Bronchial epithelial cell (primary cell): ENCODE data around the gene EFEMP2. TPM values are rescaled to one million over a fixed set of nuclear protein-coding genes. Genes with fewer than 3 reads are reported as not detected.
"Not testable (repeated sequence)": the region's sequence is repeated elsewhere in the genome, so short reads cannot be mapped to it uniquely, and the experiment has no call there.

Experiments
- DNase-seq: peaks from one replicate; pipeline ENCODE4 v3.0.0-alpha.2; 2010; ENCODE audit warnings: low read depth
- FAIRE-seq: peaks from 2 replicates; lab custom pipeline; 2011; peaks lifted over from hg19 to GRCh38; lab: Jason Lieb, UNC
- H3K27me3 ChIP-seq: 2 replicates; pipeline ENCODE4 v1.5.1; 2011; ENCODE audit warnings: low read length; ENCODE audit not compliant: control insufficient read depth, insufficient read depth
- H3K36me3 ChIP-seq: 2 replicates; pipeline ENCODE4 v1.5.1; 2011; ENCODE audit warnings: low read length; ENCODE audit not compliant: control insufficient read depth, insufficient read depth
- H3K4me3 ChIP-seq: 2 replicates; pipeline ENCODE4 v1.5.1; 2011; ENCODE audit warnings: mild to moderate bottlenecking, low read depth, low read length, control low read depth
- total RNA-seq: library from RNA; depleted of rRNA; stranded (reverse); fragments of >200 nt; gene quantifications from 2 replicates; pipeline ENCODE4 v1.2.1, GENCODE V29; 2014
- TF ChIP-seq, protein P1 (sequence below): IDR thresholded peaks from 2 replicates; pipeline ENCODE4 v1.5.1; 2011; ENCODE audit warnings: mild to moderate bottlenecking, moderate library complexity, low read length, control low read depth, inconsistent platforms; ENCODE audit not compliant: insufficient read depth, severe bottlenecking

The EFEMP2 gene
- total RNA-seq, 1 donor from 2014 or later = 2.9 TPM

DNA sequence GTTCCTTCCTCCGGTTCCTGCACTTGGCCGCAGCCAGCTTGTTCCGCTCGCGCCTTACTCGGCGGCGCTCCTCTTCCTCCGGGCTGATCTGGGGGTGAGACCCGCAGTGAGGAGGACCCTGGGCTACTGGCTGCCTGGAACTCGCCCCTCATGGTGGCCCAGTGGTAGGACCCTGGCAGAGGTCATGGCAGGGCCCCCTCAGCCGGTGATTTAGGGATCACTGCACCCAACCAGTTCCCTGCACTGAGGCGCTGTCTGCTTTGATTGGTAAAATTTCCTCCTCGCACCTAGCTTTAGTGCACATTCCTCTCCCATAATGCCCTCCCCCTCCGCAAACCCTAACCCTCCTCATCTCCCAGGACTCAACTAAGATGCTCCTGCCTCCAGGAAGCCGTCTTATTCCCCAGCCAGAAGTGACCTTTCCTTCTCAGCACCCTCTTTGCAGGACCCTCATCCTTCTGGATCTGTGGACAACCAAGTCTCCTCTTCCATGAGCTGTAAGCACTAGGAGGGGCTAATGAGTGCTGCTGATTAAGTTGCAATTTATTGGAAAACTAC is 21.5 kb upstream of the EFEMP2 start:
- no peak for FAIRE-seq
- Histone ChIP-seq H3K27me3 (no peaks in the 10 kb centered on the region), H3K4me3 (no peak overlapping the region), H3K36me3 (peaks cover 15% of the 10 kb centered on the region)
- no peak for DNase-seq
- TF ChIP-seq, protein P1, sequence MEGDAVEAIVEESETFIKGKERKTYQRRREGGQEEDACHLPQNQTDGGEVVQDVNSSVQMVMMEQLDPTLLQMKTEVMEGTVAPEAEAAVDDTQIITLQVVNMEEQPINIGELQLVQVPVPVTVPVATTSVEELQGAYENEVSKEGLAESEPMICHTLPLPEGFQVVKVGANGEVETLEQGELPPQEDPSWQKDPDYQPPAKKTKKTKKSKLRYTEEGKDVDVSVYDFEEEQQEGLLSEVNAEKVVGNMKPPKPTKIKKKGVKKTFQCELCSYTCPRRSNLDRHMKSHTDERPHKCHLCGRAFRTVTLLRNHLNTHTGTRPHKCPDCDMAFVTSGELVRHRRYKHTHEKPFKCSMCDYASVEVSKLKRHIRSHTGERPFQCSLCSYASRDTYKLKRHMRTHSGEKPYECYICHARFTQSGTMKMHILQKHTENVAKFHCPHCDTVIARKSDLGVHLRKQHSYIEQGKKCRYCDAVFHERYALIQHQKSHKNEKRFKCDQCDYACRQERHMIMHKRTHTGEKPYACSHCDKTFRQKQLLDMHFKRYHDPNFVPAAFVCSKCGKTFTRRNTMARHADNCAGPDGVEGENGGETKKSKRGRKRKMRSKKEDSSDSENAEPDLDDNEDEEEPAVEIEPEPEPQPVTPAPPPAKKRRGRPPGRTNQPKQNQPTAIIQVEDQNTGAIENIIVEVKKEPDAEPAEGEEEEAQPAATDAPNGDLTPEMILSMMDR = no peak

DNA sequence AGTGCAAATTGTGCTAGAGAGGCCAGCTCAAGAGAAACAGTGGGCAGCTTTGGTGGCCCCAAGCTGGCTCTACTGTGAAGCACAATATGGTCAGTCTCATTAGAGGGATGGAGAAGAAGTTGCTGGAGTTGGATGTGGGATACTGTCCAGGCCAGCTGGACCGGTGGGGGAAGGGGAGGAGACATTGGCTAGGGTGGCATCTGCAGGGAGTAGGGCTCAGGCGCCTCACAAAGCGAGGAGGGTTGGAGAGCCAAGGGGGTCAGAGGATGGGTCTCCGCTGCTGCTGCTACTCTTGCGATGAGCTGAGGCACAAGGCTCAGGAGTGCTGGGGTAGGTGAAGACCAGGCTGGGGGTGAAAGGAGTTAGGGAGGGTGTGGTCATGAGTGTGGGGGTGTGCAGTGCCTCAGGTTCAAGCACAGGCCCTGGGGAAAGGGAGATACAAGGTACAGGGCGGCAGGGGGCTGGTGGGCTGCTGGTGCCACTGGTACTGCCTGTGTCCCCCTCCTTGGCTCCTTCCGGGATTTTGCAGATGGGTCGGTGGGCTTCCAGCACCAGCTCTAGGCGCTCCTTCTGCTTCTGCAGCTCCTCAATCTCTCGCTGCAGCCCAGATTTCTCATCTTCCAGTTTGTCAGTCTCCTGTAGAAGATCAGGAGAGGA is 20.2 kb upstream of the EFEMP2 start:
- H3K4me3 ChIP-seq = no peak overlapping the region
- TF ChIP-seq, protein P1 = no peak

DNA sequence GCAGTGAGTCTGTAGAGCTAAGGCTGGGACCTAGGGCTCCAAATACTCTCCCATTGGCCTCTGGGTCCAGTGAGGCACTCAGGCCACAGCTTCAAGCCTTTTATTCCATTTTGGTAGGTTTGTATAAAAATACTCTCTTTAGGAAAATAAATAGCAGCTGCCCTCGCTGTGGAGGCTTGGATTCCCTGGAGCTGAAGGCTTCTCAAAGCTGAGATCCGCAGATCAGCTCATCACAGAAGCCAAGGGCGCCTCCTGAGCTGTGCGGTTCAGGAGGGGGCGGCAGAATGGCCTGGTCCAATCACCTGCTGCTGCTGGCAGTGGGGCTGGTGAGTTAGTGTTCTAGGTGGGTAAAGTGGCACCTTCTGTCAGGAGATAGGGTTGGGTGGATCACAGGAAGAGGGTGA is 19.5 kb upstream of the EFEMP2 start:
- not testable (repeated sequence) for FAIRE-seq, H3K27me3 ChIP-seq, DNase-seq
- Histone ChIP-seq H3K4me3 (peak overlapping the region; percentile 53), H3K36me3 (peaks cover 17% of the 10 kb centered on the region)

More for the DNA sequence above, 20.2 kb upstream of the EFEMP2 start:
- no peak for FAIRE-seq
- peaks cover 15% of the 10 kb centered on the region for H3K36me3 ChIP-seq
- DNase-seq = no peak
- H3K27me3 ChIP-seq = no peaks in the 10 kb centered on the region

DNA sequence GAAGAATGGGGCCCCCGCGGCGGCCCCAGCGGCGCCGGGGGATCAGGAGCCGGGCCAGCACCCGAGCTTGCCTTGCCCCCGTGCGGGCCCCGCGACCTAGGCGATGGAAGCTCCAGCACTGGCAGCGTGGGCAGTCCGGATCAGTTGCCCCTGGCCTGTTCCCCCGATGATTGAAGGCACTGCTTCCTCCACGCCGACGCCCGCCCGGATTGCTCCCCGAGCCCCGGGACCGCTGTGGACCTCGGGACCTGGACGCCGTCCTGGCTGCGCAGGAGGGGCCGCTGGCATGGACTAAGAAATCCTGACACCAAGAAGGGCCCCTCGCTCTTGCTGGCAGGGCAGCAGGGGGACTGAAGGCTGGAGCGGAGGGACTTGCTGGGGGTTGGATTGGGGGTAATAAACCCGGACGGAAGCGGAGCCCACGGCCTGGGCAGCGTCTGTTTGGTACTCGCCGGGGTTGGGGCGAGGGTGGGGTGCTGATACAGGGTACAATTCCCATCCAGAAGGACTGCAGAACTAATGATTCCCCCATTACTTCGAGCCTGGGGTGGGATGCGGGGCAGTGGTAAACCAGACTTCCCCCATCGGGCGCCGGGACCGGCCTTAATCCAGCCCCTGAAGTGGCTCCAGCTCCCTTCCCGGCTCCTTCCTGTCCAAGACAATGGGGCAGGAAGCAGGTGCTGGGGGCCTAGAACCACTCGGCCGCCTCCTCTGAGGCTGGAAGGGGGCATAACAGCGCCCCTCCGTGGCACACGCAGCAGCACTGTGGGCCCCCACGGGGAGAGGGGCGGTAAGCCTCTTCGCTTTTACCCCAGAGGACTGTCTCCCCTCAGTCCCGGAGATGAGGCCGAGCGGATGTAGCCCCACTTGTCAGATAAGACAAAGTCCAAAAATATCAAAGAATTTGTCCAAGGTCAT is 18.9 kb upstream of the EFEMP2 start:
- TF ChIP-seq, protein P1 = peak; percentile 24
- FAIRE-seq (no peak), DNase-seq (no peak)
- peaks cover 14% of the 10 kb centered on the region for H3K36me3 ChIP-seq
- H3K4me3 ChIP-seq = peak overlapping the region; percentile 53
- no peaks in the 10 kb centered on the region for H3K27me3 ChIP-seq

DNA sequence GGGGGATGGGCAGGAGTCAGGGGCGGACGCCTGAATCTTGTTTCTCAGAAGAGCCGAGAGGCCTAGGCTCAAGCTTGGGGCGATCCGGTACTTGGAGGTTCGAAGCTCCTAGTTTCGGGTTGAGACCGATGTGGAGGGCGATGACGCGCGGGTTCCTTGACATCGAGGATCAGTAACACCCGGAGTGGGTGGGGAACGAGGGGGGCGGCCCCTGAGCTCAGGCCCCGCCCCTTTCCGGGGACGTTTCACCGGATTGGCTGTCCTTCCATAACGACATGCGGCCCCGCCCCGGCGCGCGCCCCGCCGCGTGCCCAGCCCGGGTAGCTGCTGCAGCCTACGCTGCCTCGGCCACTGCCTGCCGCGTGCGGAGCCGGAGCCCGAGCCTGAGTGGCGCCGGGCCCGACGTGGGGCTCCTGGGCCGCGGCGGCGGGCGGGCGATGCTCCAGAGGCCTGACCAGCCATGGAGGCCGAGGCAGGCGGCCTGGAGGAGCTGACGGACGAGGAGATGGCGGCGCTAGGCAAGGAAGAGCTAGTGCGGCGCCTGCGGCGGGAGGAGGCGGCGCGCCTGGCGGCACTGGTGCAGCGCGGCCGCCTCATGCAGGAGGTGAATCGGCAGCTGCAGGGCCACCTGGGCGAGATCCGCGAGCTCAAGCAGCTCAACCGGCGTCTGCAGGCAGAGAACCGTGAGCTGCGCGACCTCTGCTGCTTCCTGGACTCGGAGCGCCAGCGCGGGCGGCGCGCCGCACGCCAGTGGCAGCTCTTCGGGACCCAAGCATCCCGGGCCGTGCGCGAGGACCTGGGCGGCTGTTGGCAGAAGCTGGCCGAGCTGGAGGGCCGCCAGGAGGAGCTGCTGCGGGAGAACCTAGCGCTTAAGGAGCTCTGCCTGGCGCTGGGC is 18.0 kb upstream of the EFEMP2 start, which contains the start of gene CCDC85B:
Gene CCDC85B, plus strand, starts transcription at position 350 of the 895 bp plus-strand sequence. Its CDS starts 111 bp downstream, at position 461.
- FAIRE-seq (no peak), DNase-seq (peak; percentile 85)
- Histone ChIP-seq H3K4me3 (peak within 1 kb of the TSS; percentile 53), H3K27me3 (no peaks in the 10 kb centered on the region), H3K36me3 (peaks cover 10% of the 10 kb centered on the region)
- TF ChIP-seq, protein P1 = peak; percentile 33
